GM19328 (cell line): ENCODE results near the gene NR4A1.
A peak's percentile ranks its signal among the peaks of the same experiment; 100 is the strongest.

ENCODE experiments used
- ATAC-seq: cut with Tn5 transposase; IDR thresholded peaks from one replicate; pipeline ENCODE4 v1.9.1; 2021; ENCODE audit warnings: mild to moderate bottlenecking, moderate library complexity; ENCODE audit not compliant: unreplicated experiment

Gene NR4A1

GRCh38 chr12:52041035-52041434 is 10.2 kb upstream of the NR4A1 start:
- no peak for ATAC-seq

GRCh38 chr12:52041695-52042123 is 9.5 kb upstream of the NR4A1 start:
- ATAC-seq, result no peak

GRCh38 chr12:52042706-52043385 is 8.4 kb upstream of the NR4A1 start:
- ATAC-seq, result no peak

- no peak for ATAC-seq
Measured at GRCh38 chr12:52043386-52044212, 7.6 kb upstream of the NR4A1 start.

GRCh38 chr12:52044292-52044983 is 6.8 kb upstream of the NR4A1 start:
- no peak for ATAC-seq

GRCh38 chr12:52045794-52046199 is 5.4 kb upstream of the NR4A1 start:
- ATAC-seq, result no peak

GRCh38 chr12:52046859-52047258 is 4.4 kb upstream of the NR4A1 start:
- no peak for ATAC-seq

GRCh38 chr12:52049286-52049685 is 2.0 kb upstream of the NR4A1 start:
- no peak for ATAC-seq

- no peak for ATAC-seq
Measured at GRCh38 chr12:52049688-52050087, 1.6 kb upstream of the NR4A1 start.

- ATAC-seq, result peak; percentile 4
Measured at GRCh38 chr12:52050116-52050757, 1.0 kb upstream of the NR4A1 start.

GRCh38 chr12:52052468-52053186 is 1.4 kb downstream of the NR4A1 start:
- ATAC-seq, result no peak

GRCh38 chr12:52053536-52054209 is 2.4 kb downstream of the NR4A1 start:
- no peak for ATAC-seq

GRCh38 chr12:52054231-52054832 is 3.1 kb downstream of the NR4A1 start:
- ATAC-seq, result no peak

- no peak for ATAC-seq
Measured at GRCh38 chr12:52054833-52055730, 3.8 kb downstream of the NR4A1 start.

- ATAC-seq, result no peak
Measured at GRCh38 chr12:52055731-52056711, 4.8 kb downstream of the NR4A1 start.

GRCh38 chr12:52056801-52057637 is 5.8 kb downstream of the NR4A1 start:
- ATAC-seq, result no peak
